ENCODE results near the gene STUM.

DNA sequence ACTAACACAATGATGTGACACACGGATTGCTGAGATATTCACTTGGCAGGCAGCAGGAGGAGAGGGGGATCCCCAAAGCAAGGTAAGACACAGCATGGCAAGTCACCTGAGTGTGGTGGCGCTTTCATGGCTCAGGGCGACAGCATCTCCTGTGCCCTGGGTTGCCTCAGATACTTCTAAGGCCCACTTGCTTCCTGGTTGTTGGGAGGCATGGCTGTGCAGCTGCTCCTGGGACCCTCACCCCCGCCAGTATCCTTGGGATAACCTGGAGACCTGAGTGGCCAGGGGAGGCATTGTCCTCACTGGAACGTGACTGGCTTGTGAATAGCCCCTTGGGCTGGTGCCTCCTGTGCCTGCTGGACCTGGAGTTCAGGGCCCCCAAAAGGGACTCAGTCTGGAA lies 69.8 kb downstream of the STUM start:
- TF ChIP-seq, protein P1, sequence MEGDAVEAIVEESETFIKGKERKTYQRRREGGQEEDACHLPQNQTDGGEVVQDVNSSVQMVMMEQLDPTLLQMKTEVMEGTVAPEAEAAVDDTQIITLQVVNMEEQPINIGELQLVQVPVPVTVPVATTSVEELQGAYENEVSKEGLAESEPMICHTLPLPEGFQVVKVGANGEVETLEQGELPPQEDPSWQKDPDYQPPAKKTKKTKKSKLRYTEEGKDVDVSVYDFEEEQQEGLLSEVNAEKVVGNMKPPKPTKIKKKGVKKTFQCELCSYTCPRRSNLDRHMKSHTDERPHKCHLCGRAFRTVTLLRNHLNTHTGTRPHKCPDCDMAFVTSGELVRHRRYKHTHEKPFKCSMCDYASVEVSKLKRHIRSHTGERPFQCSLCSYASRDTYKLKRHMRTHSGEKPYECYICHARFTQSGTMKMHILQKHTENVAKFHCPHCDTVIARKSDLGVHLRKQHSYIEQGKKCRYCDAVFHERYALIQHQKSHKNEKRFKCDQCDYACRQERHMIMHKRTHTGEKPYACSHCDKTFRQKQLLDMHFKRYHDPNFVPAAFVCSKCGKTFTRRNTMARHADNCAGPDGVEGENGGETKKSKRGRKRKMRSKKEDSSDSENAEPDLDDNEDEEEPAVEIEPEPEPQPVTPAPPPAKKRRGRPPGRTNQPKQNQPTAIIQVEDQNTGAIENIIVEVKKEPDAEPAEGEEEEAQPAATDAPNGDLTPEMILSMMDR (optimal IDR thresholded peaks at IDR 0.05 in 1 of 3, IDR thresholded peaks at IDR 0.05 in 1 of 3, conservative IDR thresholded peaks at IDR 0.05 in 1 of 3; ENCODE audit: extremely low read depth in 1 of 3, insufficient read depth in 2 of 3, low read length in 3 of 3), result no peak
- TF ChIP-seq EZH2 (IDR thresholded peaks at IDR 0.05; ENCODE audit: low read length), result no peak

All from keratinocyte (primary cell).